Superior temporal gyrus (tissue), 1 donor: Measurements from ENCODE around the gene SLC25A33.

ENCODE experiments used
- DNase-seq: peaks from one replicate; pipeline ENCODE4 v3.0.0-alpha.2; 2016; ENCODE audit errors: extremely low spot score

SLC25A33 gene

DNA sequence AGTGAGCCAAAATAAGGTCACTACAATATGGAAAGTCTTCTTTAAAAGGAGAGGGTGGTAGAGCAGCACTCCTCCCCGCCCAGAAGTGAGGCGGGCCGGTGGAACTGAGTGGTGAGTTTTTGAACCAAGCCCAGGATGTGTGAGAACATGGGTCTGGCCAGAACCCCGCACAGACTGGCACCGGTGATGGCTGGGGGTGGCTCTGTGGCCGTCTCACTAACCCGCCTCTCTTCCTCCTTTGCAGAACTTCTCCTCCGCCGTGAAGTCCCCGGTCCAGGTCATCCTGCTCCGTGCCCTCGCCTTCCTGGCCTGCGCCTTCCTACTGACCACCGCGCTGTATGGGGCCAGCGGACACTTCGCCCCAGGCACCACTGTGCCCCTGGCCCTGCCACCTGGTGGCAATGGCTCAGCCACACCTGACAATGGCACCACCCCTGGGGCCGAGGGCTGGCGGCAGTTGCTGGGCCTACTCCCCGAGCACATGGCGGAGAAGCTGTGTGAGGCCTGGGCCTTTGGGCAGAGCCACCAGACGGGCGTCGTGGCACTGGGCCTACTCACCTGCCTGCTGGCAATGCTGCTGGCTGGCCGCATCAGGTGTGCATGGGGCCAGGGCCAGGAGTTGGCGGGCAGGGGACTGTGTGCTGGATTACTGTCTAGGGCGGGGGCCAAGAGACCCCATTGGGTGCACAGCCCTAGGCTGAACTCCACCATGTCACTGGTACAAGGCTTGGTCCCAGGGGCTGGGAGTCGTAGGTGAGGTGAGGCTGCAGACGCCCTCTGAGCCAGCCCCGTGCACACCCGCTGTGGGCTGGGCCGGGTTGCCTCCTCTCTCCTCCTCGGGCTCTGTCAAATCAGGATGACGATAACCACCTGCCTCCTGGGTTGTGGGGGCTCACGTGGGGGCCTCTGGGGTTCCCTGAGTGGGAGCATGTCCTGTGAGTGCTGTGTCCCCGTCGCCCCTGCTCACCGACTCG is 61.9 kb downstream of the SLC25A33 start:
- DNase-seq: no peak

- DNase-seq: no peak
Observed at GRCh38 chr1:9601942-9602793, 62.9 kb downstream of the SLC25A33 start.

- no peak for DNase-seq
Observed at GRCh38 chr1:9602794-9603167, 63.5 kb downstream of the SLC25A33 start.

GRCh38 chr1:9603307-9603706 is 64.0 kb downstream of the SLC25A33 start:
- no peak for DNase-seq

- DNase-seq: no peak
Observed at GRCh38 chr1:9603766-9604753, 64.8 kb downstream of the SLC25A33 start.

GRCh38 chr1:9604836-9605235 is 65.6 kb downstream of the SLC25A33 start:
- DNase-seq: no peak

GRCh38 chr1:9605946-9606455 is 66.7 kb downstream of the SLC25A33 start:
- no peak for DNase-seq

DNA sequence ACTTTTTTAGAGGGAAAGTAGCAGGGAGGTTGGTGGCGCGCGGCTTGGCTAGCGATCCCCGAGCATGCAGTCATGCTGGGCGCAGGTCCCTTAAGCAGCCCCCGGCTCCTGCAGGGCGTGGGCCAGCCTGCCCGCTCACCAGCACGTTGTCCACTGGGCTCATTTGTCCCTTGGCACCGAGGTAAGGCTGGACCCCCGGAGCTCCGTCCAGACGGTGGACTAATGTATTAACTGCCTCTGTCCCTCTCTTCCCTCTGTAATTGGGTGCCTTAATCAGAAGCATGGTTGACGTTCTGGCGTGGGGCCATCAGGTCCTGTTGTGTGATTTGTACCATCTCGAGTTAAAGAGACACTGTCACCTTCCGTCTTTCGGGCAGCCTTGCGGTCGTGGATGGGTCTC is 67.2 kb downstream of the SLC25A33 start:
- no peak for DNase-seq

GRCh38 chr1:9606948-9607347 is 67.7 kb downstream of the SLC25A33 start:
- DNase-seq: no peak

DNA sequence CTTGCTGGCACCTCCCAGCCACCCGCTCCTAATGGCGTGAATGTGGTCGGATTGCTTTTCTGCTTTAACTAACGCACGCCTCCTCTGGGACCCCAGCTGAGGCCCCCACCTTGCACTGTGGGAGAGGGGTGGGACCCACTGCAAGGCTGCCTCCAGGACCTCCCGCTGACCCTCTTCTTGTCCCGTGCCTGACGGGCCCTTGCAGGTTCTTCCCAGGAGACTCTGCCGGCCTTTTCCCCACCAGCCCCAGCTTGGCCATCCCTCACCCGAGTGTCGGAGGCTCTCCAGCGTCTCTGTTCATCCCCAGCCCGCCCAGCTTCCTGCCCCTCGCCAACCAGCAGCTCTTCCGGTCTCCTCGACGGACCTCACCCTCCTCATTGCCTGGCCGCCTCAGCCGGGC is 68.1 kb downstream of the SLC25A33 start:
- DNase-seq: no peak

- DNase-seq: no peak
Observed at GRCh38 chr1:9609998-9610397, 70.7 kb downstream of the SLC25A33 start.

GRCh38 chr1:9610548-9610947 is 71.3 kb downstream of the SLC25A33 start:
- no peak for DNase-seq

- DNase-seq: no peak
Observed at GRCh38 chr1:9611716-9612115, 72.5 kb downstream of the SLC25A33 start.

DNA sequence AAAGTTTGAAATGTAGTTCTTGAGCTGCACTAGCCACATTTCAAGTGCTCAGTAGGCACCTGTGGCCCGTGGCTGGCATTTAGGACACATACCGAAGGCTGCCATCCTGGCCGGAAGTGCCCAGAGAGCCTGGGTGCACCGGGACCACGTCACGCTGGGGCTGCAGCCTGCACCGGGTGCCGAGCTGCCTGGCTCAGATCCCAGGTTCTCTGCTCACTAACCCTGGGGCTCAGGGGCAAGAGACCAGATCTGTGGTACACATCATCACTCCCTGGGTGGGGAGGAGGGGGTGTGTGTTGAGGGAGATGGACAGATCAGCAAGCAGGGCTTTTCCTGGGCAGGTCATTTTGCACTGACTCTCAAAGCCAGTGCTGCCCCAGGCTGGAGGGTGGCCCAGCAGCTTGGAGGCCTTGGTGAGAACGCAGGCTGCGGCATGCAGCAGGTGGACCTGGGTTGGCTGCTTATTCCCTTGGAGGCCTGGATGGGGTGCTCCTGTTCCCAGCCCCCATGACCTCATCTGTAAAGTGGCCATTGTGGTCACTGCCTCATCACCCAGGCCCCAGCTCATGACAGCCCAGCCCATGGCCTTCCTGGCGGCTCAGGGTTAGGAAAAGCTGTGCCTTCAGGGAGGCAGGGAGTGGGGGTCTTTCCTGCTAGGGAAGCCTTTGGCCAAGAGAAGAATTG is 73.0 kb downstream of the SLC25A33 start:
- no peak for DNase-seq

DNA sequence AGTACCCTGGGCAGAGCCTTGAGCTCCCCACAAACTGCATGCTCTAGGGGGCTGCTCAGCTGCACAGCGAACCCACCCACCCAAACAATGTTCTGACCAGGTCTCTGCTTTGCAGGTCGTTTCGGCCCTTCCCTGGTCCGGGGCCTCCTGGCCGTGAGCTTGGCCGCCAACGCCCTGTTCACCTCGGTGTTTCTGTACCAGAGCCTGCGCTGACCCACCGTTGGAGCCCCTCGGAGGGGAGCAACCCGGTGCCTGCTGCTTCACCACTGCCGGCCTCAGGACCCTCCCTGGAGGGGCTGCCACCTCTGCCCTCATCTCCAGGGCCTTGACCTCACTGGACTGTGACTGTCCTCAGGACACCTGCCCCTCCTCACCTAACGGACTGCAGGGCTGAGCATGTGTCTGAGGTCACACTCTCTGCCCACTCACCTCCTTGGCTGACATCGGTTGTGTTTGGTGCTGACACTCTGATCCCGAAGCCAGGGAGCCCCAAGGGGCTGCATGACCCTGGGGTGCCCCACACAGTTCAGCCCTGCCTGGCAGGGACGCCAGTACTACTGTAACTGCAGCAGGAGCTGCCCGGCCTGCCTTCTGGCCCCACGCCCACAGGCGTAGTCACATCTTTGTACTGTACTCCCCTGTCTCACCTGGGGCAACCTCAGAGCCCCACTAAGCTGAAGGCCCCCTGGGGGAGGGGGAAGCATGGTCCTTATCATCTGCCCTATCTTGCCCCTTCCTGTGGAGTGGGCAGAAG is 73.8 kb downstream of the SLC25A33 start:
- no peak for DNase-seq

GRCh38 chr1:9613625-9614299 is 74.5 kb downstream of the SLC25A33 start:
- DNase-seq: no peak

DNA sequence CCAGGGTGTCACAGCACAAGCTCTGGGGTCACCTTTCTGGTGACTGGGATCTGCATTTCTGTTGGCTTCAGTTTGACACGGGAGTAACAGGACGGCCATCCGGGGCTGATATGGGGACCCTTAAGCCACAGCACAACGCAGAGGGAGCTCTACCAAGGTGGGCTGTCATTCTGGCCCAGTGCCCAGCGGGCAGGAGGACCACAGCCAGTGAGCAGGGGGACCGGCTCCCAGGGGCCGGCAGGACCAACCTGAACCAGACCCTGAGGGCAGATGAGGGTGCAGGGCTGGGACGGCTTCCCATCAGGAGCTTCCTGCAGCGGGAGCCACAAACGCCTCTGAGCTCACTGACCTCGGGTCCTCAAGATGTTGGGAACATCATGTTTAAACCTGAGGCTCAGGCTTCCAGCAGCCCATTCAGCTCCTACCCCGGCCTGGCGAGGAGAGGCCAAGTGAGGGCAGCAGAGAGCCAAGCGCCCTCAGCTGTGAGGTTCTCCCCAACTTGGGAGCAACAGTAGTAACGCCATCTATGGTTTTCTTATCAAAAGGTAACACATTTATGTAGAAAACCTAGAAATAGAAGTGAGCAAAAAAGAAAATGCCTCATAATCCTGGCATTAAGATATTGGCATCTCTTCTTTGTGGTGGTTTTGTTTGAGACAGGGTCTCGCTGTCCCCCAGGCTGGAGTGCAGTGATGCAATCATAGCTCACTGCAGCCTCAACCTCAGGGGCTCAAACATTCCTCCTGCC is 76.2 kb downstream of the SLC25A33 start:
- peak; percentile 59 for DNase-seq

DNA sequence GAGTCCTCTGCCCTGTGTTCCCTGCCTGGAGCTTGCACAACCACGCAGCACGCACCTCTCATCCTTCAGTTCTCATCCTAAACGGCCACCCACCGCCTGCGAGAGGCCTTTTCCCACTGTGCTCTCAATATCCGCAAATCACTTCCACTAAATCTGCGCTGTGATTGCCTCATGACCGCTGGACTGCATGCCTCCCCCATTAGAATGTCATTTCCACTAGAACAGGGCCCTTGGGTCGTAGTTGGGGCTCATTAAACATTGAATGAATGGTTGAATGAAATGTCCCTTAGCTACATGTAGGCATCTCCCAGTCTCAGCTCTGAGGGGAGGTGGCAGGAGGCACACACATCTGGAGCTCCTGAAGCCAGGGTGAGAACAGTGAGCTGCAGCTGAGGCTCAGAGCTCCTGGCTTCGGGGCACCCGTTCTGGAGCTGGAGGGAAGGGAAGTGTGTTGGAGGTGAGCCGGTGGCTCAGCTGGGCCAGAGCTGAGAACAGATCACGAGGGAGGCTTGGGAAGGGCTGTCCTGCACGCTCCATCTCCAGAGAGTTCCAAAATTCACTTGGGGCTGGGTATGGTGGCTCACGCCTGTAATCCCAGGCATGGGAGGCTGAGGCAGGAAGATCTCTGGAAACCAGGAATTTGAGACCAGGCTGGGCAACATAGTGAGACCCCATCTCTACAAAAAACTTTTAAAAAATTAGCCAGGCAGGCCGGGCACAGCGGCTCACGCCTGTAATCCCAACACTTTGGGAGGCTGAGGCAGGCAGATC is 79.8 kb downstream of the SLC25A33 start:
- no peak for DNase-seq
